Measurements from ENCODE around the gene AFG3L2. TPM values are rescaled to one million over a fixed set of nuclear protein-coding genes. Genes with fewer than 3 reads are reported as not detected.

Gene AFG3L2
- polyA plus RNA-seq, 1 donor = 63.8 TPM

DNA sequence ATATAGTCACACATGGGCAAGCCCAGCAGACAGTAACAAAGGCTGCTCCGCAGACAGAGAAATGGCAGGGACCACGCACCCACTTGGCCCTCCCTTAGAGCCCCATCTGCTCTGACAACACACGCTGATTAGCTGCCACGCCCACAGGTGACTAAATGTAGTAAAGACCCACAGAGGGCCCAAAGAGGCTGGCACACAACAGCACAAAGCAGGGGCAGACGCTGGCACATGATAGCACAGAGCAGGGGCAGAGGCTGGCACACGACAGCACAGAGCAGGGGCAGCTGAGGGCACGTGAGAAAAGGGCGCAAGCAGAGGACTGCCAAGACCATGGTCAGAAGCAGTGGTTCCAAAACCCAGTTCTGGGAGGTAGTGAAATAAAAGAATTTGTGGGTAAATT, 10.6 kb downstream of the AFG3L2 start:
- Histone ChIP-seq H3K27ac (ENCODE audit: low read length) (peak overlapping the region; percentile 52), H3K36me3 (ENCODE audit: control insufficient read depth, insufficient read depth, low read length) (peaks cover 59% of the 10 kb centered on the region), H3K4me1 (ENCODE audit: control insufficient read depth, insufficient read depth, low read length) (peaks cover 18% of the 10 kb centered on the region), H3K27me3 (ENCODE audit: control insufficient read depth, insufficient read depth, low read length) (no peaks in the 10 kb centered on the region), H3K9me3 (ENCODE audit: control insufficient read depth, low read depth, low read length) (no peaks in the 10 kb centered on the region), H3K4me3 (ENCODE audit: low read length) (no peak overlapping the region)
- no CpG with 5 or more reads among the region's 8 CpGs for WGBS (ENCODE audit: insufficient coverage, low lambda C conversion rate)
- peak in 1 of 2 donors; percentile 32 for DNase-seq

DNA sequence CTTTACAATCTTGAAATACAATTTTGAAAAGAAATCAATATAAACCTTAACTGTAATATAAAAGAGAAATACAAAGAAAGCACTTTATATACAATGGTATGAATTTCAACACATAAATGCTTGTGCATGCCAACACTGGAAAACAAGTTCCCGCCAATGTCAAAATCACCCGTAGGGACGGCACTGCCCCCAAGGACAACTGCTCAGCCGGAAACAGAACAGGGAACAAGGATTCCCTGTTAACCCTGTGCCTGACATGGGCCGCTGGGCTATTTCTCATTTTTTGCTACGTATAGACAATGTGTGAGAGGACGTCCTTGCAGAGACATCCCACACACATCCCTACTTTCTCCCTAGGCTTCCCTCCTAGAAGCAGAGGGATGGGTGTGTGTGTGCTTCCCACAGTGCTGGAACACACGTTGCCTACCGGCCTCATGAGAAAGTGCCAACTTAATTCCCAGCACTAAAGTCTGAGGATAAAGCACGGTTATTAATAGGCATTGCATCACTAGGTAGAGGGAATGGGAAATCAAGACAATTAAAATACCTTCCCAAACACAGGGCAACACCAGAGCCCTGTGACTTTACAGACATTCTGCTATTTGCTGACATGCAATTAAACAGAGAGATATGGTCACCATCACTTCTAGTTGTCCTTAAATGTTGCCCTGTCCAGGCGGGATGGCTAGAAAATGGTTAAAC, 14.4 kb downstream of the AFG3L2 start:
- H3K4me3 ChIP-seq (ENCODE audit: low read length) = no peak overlapping the region
- WGBS (ENCODE audit: insufficient coverage, low lambda C conversion rate) = no CpG with 5 or more reads among the region's 11 CpGs
- peaks cover 71% of the 10 kb centered on the region for H3K36me3 ChIP-seq (ENCODE audit: control insufficient read depth, insufficient read depth, low read length)
- H3K27me3 ChIP-seq (ENCODE audit: control insufficient read depth, insufficient read depth, low read length) = no peaks in the 10 kb centered on the region
- peaks cover 13% of the 10 kb centered on the region for H3K4me1 ChIP-seq (ENCODE audit: control insufficient read depth, insufficient read depth, low read length)
- H3K27ac ChIP-seq (ENCODE audit: low read length) = no peak overlapping the region
- no peak for DNase-seq
- H3K9me3 ChIP-seq (ENCODE audit: control insufficient read depth, low read depth, low read length) = no peaks in the 10 kb centered on the region

DNA sequence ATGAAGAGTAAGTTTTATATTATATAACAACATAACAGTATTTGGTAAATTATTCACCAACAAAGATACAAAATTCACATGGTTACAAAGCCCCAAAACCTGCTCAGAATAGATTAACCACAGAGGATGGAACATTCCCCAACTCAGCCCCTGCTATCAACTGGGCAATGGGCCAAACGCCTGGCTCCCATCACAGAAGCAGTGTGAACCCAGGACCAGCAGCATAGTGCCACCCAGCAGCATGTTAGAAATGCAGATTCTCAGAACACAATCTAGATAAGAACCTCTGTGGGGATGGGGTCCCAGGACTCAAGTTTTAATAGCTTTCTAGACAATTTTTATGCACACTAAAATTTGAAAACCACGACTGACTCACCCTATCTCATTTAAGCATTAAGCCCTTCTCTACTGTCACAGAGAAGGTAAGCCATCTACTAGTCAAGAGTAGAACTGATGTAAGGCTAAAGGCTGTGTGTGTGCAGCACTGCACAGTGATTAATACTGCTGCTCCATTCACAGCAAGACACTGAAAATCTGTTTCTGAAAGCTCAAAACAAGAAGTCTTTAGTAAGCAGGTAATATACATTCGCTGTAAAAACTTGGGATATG, 15.2 kb downstream of the AFG3L2 start:
- WGBS (ENCODE audit: insufficient coverage, low lambda C conversion rate) = no CpG with 5 or more reads among the region's 3 CpGs
- H3K36me3 ChIP-seq (ENCODE audit: control insufficient read depth, insufficient read depth, low read length) = peaks cover 66% of the 10 kb centered on the region
- H3K27me3 ChIP-seq (ENCODE audit: control insufficient read depth, insufficient read depth, low read length) = no peaks in the 10 kb centered on the region
- H3K4me1 ChIP-seq (ENCODE audit: control insufficient read depth, insufficient read depth, low read length) = peaks cover 5% of the 10 kb centered on the region
- no peak for DNase-seq
- no peak overlapping the region for H3K27ac ChIP-seq (ENCODE audit: low read length)
- no peak overlapping the region for H3K4me3 ChIP-seq (ENCODE audit: low read length)
- H3K9me3 ChIP-seq (ENCODE audit: control insufficient read depth, low read depth, low read length) = no peaks in the 10 kb centered on the region

DNA sequence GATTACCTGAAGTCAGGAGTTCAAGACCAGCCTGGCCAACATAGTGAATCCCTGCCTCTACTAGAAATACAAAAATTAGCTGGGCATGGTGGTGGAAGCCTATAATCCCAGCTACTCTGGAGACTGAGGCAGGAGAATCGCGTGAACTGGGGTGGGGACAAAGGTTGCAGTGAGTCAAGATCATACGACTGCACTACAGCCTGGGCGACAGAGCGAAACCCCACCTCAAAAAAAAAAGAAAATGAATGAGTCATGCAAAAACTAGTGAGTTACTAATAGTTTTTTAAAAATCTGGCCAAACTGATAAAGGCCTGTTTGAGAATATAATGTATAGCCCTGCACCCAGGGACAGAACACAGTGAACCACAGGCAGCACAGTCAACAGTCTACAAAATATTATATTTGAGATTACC, 17.5 kb downstream of the AFG3L2 start:
- H3K27ac ChIP-seq (ENCODE audit: low read length) = peak overlapping the region; percentile 40
- H3K27me3 ChIP-seq (ENCODE audit: control insufficient read depth, insufficient read depth, low read length) = no peaks in the 10 kb centered on the region

DNA sequence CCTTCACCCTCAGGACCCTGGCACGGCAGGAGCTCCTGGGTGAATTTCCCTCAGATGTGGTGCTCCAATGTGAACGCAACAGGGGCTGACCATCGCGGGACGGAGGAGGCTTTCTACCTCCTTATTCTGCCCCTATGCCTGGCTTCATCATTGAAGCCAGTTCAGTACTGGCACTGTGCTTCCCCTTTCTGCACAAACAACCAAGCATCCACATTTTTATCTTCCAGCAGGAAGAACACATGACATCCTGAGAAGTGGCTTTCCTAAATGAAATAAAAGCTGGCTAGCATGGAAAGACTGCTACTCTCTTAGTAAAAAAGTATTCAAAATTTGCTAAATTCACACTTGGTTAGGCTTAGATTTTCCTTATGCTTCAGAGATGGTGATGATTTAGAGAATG, 24.8 kb downstream of the AFG3L2 start:
- no CpG with 5 or more reads among the region's 5 CpGs for WGBS (ENCODE audit: insufficient coverage, low lambda C conversion rate)
- H3K27me3 ChIP-seq (ENCODE audit: control insufficient read depth, insufficient read depth, low read length) = no peaks in the 10 kb centered on the region
- no peak overlapping the region for H3K4me3 ChIP-seq (ENCODE audit: low read length)
- no peak for DNase-seq
- H3K9me3 ChIP-seq (ENCODE audit: control insufficient read depth, low read depth, low read length) = no peaks in the 10 kb centered on the region
- peaks cover 72% of the 10 kb centered on the region for H3K36me3 ChIP-seq (ENCODE audit: control insufficient read depth, insufficient read depth, low read length)
- no peaks in the 10 kb centered on the region for H3K4me1 ChIP-seq (ENCODE audit: control insufficient read depth, insufficient read depth, low read length)
- H3K27ac ChIP-seq (ENCODE audit: low read length) = no peak overlapping the region

More for the DNA sequence above, 17.5 kb downstream of the AFG3L2 start:
- Histone ChIP-seq H3K36me3 (ENCODE audit: control insufficient read depth, insufficient read depth, low read length) (peaks cover 68% of the 10 kb centered on the region), H3K9me3 (ENCODE audit: control insufficient read depth, low read depth, low read length) (no peaks in the 10 kb centered on the region), H3K4me3 (ENCODE audit: low read length) (no peak overlapping the region), H3K4me1 (ENCODE audit: control insufficient read depth, insufficient read depth, low read length) (no peaks in the 10 kb centered on the region)
- peak; percentile 48 to 71 for DNase-seq
- 40% methylated on average over 2 of the region's 5 CpGs for WGBS (ENCODE audit: insufficient coverage, low lambda C conversion rate)

DNA sequence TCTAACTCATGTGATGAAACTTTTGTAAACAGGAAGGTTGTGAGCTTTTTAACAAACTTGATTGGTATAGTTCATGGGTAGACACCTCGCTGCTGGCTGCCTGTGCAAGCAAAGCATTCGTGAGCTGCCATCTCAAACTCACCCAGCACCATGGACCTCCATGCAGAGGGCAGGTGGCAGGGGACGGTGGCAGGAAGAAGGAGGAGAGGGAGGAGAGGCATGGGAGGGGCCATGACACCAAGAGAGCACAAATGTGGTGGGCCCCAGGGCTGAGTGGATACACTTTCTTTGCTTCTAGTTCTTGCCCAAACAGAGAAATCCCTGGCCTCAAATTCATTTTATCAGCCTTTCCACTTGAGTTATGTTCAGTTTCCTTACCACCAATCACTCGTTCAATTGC, 29.1 kb downstream of the AFG3L2 start:
- Histone ChIP-seq H3K27me3 (ENCODE audit: control insufficient read depth, insufficient read depth, low read length) (no peaks in the 10 kb centered on the region), H3K4me3 (ENCODE audit: low read length) (no peak overlapping the region), H3K36me3 (ENCODE audit: control insufficient read depth, insufficient read depth, low read length) (peaks cover 84% of the 10 kb centered on the region), H3K9me3 (ENCODE audit: control insufficient read depth, low read depth, low read length) (no peaks in the 10 kb centered on the region), H3K27ac (ENCODE audit: low read length) (no peak overlapping the region), H3K4me1 (ENCODE audit: control insufficient read depth, insufficient read depth, low read length) (no peaks in the 10 kb centered on the region)
- WGBS (ENCODE audit: insufficient coverage, low lambda C conversion rate) = 100% methylated on average over 1 of the region's 4 CpGs
- no peak for DNase-seq

DNA sequence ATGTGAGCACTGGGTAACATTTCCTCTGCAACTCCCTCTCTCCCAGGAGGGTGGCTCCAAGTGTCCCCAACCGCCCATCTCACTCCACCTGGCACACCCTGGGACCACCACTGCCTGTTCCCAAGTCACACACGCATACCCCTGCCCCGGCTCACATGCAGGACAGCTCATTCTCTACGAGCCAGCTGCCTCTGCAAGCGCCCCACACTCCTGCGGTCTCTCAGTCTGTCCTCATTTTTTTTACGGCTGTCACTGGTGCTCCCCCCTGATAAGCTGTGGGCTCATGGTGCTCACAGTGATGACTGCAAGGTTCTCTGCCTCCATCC, 30.8 kb downstream of the AFG3L2 start:
- Histone ChIP-seq H3K4me3 (ENCODE audit: low read length) (no peak overlapping the region), H3K9me3 (ENCODE audit: control insufficient read depth, low read depth, low read length) (no peaks in the 10 kb centered on the region), H3K36me3 (ENCODE audit: control insufficient read depth, insufficient read depth, low read length) (peaks cover 82% of the 10 kb centered on the region), H3K4me1 (ENCODE audit: control insufficient read depth, insufficient read depth, low read length) (no peaks in the 10 kb centered on the region), H3K27me3 (ENCODE audit: control insufficient read depth, insufficient read depth, low read length) (no peaks in the 10 kb centered on the region), H3K27ac (ENCODE audit: low read length) (no peak overlapping the region)
- WGBS (ENCODE audit: insufficient coverage, low lambda C conversion rate) = no CpG with 5 or more reads among the region's 7 CpGs
- no peak for DNase-seq

DNA sequence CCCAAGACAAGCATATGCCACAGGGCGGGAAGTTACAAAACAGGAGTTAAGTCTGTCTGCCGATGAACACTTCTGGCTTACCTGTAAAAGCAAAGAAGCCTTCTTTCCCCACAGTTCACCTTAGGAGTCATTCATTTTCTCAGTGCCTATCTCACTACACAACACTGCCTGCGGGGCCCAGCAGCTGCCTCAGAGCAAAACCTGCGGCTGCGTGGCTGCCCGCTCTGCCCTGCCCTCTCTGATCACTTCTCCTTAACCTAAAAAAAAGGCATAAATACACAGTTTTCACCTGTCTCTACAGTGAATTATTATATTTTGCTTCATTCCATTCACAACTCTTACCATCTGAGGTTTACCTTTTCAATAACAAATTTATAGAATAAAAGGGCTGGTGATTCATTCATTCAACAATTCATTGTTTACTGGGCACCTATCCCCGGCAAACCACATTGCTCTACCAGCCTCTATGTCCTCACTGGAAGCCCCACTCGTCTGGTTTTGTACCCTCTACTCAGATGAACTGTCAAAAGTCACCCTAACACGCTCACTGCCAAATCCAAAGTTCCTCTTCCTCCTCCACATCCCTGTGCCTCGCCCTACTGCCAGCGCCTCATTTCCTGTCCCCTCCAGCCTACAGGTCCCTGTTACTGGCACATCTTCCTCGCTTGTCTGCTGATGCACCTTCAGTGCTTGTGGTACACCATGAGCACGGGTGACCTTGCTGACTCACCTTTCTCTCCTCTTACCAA, 31.4 kb downstream of the AFG3L2 start:
- Histone ChIP-seq H3K27me3 (ENCODE audit: control insufficient read depth, insufficient read depth, low read length) (no peaks in the 10 kb centered on the region), H3K27ac (ENCODE audit: low read length) (no peak overlapping the region), H3K4me1 (ENCODE audit: control insufficient read depth, insufficient read depth, low read length) (no peaks in the 10 kb centered on the region), H3K36me3 (ENCODE audit: control insufficient read depth, insufficient read depth, low read length) (peaks cover 81% of the 10 kb centered on the region), H3K9me3 (ENCODE audit: control insufficient read depth, low read depth, low read length) (no peaks in the 10 kb centered on the region), H3K4me3 (ENCODE audit: low read length) (no peak overlapping the region)
- no peak for DNase-seq
- WGBS (ENCODE audit: insufficient coverage, low lambda C conversion rate) = 100% methylated on average over 3 of the region's 13 CpGs

DNA sequence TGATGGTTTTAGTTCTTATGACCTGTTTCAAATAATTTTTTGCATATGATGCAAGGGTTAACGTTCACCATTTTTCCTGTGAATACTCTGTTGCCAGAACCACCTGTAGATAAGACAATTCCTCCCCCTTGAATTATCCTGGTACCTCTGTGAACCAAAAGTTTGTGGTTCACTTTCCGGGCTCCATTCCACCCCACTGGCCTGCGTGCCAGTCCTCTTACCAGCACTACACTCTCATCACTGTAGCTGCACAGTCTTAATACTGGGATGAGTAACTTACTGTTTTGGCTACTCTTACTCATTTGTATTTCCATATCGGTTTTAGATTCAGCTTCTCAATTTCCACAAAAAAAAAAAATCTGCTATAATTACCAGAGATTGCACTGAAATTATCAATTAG, 34.4 kb downstream of the AFG3L2 start:
- H3K27me3 ChIP-seq (ENCODE audit: control insufficient read depth, insufficient read depth, low read length) = no peaks in the 10 kb centered on the region
- H3K4me1 ChIP-seq (ENCODE audit: control insufficient read depth, insufficient read depth, low read length) = no peaks in the 10 kb centered on the region
- peaks cover 78% of the 10 kb centered on the region for H3K36me3 ChIP-seq (ENCODE audit: control insufficient read depth, insufficient read depth, low read length)
- WGBS (ENCODE audit: insufficient coverage, low lambda C conversion rate) = no CpG with 5 or more reads among the region's 4 CpGs
- H3K27ac ChIP-seq (ENCODE audit: low read length) = no peak overlapping the region
- DNase-seq = no peak
- no peaks in the 10 kb centered on the region for H3K9me3 ChIP-seq (ENCODE audit: control insufficient read depth, low read depth, low read length)
- H3K4me3 ChIP-seq (ENCODE audit: low read length) = no peak overlapping the region

DNA sequence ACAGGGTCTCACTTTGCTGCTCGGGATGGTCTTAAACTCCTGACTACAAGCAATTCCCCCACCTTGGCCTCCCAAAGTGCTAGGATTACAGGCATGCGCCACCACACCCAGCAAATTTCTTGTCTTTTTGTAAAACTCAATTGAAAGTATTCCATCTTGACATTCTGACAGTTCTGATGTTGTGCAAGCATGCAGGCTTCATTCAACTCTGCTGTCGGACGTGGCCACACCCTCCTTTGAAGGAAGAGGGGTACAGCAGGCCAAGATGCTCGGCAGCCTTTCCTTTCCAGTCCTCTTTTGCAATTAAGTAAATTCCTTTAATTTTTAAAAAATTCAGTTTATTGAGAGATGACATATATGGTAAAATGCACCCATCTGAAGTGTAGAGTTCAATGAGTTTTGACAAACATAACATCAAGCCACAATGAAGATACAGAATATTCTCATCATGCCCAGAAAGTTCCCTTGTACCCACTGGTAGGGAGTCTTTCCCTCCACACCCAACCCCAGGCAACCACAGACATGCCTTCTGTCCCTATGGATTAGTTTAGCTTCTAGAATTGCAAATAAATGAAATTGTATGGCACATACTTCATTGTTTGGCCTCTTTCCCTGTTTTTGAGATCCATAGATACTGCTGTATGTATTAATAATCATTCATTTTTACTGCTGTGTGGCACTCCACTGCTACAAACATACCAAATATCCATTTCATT, 35.9 kb downstream of the AFG3L2 start:
- Histone ChIP-seq H3K4me3 (ENCODE audit: low read length) (no peak overlapping the region), H3K27ac (ENCODE audit: low read length) (no peak overlapping the region), H3K9me3 (ENCODE audit: control insufficient read depth, low read depth, low read length) (no peaks in the 10 kb centered on the region), H3K4me1 (ENCODE audit: control insufficient read depth, insufficient read depth, low read length) (peaks cover 5% of the 10 kb centered on the region), H3K36me3 (ENCODE audit: control insufficient read depth, insufficient read depth, low read length) (peaks cover 75% of the 10 kb centered on the region), H3K27me3 (ENCODE audit: control insufficient read depth, insufficient read depth, low read length) (no peaks in the 10 kb centered on the region)
- WGBS (ENCODE audit: insufficient coverage, low lambda C conversion rate) = no CpG with 5 or more reads among the region's 5 CpGs
- DNase-seq = no peak
